ENCODE results near the gene PTPRG.

Gene PTPRG

GRCh38 chr3:61663356-61664104, 102.2 kb downstream of the PTPRG start:
- no peak for DNase-seq

GRCh38 chr3:61664105-61664482, 102.7 kb downstream of the PTPRG start:
- no peak for DNase-seq

GRCh38 chr3:61665121-61665520, 103.8 kb downstream of the PTPRG start:
- DNase-seq, result no peak

- DNase-seq, result no peak
These were observed 104.6 kb downstream of the PTPRG start for GRCh38 chr3:61665987-61666386.

GRCh38 chr3:61666615-61667330, 105.4 kb downstream of the PTPRG start:
- DNase-seq, result no peak

GRCh38 chr3:61667383-61667782, 106.0 kb downstream of the PTPRG start:
- no peak for DNase-seq

GRCh38 chr3:61667814-61668213, 106.4 kb downstream of the PTPRG start:
- DNase-seq, result no peak

GRCh38 chr3:61668317-61668864, 107.0 kb downstream of the PTPRG start:
- DNase-seq, result no peak

- no peak for DNase-seq
These were observed 107.8 kb downstream of the PTPRG start for GRCh38 chr3:61669203-61669602.

GRCh38 chr3:61669668-61670299, 108.4 kb downstream of the PTPRG start:
- DNase-seq, result no peak

GRCh38 chr3:61673651-61674050, 112.3 kb downstream of the PTPRG start:
- DNase-seq, result no peak

GRCh38 chr3:61674596-61674995, 113.2 kb downstream of the PTPRG start:
- no peak for DNase-seq

GRCh38 chr3:61679026-61679425, 117.7 kb downstream of the PTPRG start:
- DNase-seq, result no peak

- no peak for DNase-seq
These were observed 119.2 kb downstream of the PTPRG start for GRCh38 chr3:61680617-61681016.

- DNase-seq, result no peak
These were observed 120.3 kb downstream of the PTPRG start for GRCh38 chr3:61681636-61682035.

- DNase-seq, result no peak
These were observed 121.5 kb downstream of the PTPRG start for GRCh38 chr3:61682671-61683548.

- DNase-seq, result no peak
These were observed 122.3 kb downstream of the PTPRG start for GRCh38 chr3:61683549-61684236.

- no peak for DNase-seq
These were observed 123.0 kb downstream of the PTPRG start for GRCh38 chr3:61684386-61684785.

GRCh38 chr3:61685755-61686154, 124.4 kb downstream of the PTPRG start:
- DNase-seq, result peak; percentile 28

GRCh38 chr3:61686228-61686648, 124.9 kb downstream of the PTPRG start:
- DNase-seq, result no peak

GRCh38 chr3:61687206-61687605, 125.8 kb downstream of the PTPRG start:
- no peak for DNase-seq

Data from NCI-H774 (cell line).